NCI-H1417 treated with DMSO at 0.1 percent for 48 hours (cell line): ENCODE results near the gene SLC30A3.

ENCODE experiments used
- DNase-seq: peaks from one replicate; lab custom pipeline; 2025; lab: John Stamatoyannopoulos, UW

SLC30A3 gene

DNA sequence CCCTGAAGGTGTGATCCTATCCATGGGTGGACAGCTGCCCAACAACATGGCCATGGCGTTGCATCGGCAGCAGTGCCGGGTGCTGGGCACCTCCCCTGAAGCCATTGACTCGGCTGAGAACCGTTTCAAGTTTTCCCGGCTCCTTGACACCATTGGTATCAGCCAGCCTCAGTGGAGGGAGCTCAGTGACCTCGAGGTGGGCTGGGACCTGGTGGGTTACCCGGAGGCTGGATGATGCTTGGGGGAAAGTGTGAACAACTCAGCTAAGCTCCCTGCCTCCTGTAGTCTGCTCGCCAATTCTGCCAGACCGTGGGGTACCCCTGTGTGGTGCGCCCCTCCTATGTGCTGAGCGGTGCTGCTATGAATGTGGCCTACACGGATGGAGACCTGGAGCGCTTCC is 29.5 kb downstream of the SLC30A3 start:
- DNase-seq: no peak

DNA sequence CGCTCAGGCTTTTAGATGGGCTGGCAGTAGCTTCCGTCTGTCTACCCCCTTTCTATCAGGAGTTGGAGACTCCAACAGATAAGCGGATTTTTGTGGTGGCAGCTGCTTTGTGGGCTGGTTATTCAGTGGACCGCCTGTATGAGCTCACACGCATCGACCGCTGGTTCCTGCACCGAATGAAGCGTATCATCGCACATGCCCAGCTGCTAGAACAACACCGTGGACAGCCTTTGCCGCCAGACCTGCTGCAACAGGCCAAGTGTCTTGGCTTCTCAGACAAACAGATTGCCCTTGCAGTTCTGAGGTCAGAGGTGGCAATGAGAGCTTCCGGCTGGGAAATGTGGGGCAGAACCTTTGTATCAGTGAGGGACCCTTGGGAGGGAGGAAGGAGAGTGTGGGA is 30.9 kb downstream of the SLC30A3 start:
- DNase-seq: no peak

- DNase-seq: no peak
These were observed 35.3 kb downstream of the SLC30A3 start for GRCh38 chr2:27227501-27227900.

DNA sequence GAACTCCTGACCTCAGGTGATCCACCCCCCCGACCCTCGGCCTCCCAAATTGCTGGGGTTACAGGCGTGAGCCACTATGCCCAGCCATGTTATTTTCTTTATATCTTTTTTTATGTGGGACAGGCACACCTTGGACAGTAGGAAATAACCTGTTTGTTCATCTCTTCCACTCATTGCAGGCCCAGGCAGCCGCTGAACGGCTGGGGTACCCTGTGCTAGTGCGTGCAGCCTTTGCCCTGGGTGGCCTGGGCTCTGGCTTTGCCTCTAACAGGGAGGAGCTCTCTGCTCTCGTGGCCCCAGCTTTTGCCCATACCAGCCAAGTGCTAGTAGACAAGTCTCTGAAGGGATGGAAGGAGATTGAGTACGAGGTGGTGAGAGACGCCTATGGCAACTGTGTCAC is 37.3 kb downstream of the SLC30A3 start:
- DNase-seq: no peak

GRCh38 chr2:27223416-27223815 is 39.4 kb downstream of the SLC30A3 start:
- DNase-seq: no peak

GRCh38 chr2:27222407-27222806 is 40.4 kb downstream of the SLC30A3 start:
- DNase-seq: no peak

DNA sequence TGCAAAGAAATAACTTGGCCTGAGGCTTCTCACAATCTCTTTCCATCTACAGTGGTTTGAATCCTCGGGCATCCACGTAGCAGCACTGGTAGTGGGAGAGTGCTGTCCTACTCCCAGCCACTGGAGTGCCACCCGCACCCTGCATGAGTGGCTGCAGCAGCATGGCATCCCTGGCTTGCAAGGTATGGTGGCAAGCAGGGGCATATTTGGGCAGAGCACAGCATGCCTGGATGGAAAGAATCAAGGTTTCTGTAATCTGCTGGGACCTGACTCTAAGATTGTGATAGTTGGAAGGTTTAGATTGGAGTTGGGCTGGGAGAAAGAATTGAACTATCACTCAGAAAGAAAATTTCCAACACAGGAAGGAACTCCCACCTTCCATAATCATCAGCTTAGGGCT is 41.7 kb downstream of the SLC30A3 start:
- no peak for DNase-seq

DNA sequence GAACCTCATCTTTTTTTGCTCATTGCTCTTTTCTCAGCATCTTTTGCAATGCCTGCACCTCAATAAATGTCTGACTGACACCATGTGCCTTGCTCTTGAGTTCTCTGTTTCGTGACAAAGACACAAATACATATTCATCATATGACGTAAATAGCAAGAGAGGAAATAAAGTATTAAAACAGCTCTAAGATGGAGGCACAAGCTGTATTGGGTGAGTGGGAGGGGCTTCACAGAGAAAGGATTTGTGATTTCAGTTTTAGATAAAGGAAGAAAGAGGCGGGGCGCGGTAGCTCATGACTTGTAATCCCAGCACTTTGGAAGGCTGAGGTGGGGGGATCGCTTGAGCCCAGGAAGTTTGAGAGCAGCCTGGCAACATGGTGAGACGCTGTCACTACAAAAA is 42.8 kb downstream of the SLC30A3 start:
- no peak for DNase-seq

DNA sequence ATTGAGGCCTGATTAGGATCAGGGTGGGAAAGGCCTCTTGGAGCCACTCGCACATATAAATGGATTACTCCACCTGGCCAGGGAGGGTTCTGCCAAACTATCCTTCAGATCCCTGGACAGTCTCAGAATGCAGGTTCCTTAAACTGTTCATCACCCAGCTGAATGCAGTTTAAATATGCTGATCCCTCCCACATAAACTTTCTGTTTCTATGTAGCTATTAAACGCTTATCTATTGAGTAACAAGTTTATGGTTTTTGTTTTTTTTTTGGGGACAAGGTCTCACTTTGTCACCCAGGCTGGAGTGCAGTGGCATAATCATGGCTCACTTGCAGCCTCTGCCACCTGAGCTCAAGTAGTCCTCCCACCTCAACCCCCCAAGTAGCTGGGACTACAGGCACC is 43.8 kb downstream of the SLC30A3 start:
- DNase-seq: no peak

GRCh38 chr2:27218614-27219013 is 44.2 kb downstream of the SLC30A3 start:
- DNase-seq: no peak

DNA sequence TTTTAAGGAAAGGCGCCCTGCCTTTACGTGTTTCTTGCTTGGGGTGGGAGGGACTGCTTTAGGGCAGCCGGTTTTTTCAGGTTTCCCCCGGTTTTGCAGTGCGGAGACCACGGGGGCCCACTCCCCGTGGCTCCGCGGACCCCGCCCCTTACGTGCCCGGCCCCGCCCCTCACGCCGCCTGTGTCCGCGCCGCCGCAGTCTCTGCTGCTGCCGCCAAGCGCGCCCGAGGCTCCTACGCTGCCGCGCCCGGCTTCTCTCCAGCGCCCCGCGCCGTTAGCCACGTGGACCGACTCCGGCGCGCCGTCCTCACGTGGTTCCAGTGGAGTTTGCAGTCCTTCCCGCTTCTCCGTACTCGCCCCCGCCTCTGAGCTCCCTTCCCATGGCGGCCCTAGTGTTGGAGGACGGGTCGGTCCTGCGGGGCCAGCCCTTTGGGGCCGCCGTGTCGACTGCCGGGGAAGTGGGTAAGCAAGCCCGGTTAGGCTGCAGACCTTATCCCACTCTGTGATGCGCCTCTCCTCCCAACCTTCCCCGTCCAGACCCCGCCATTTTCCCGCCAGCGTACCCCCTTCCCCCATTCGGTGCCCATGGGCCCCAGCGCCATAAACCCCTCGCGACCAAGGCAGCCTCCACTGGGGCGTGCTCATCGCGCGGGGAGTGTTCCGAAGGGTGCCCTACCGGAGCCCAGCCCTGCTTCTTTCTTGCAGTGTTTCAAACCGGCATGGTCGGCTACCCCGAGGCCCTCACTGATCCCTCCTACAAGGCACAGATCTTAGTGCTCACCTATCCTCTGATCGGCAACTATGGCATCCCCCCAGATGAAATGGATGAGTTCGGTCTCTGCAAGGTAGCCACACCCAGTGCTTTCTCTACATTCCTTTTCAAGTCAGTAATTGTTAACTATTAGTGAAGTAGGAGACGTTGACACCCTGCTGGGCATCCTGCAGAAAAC is 45.4 kb downstream of the SLC30A3 start, which contains the start of gene CAD:
Gene CAD (plus strand): TSS at position 197 of the 949 bp plus-strand sequence. CDS start 183 bp downstream, at position 380.
- DNase-seq: peak; percentile 76

- DNase-seq: no peak
These were observed 46.3 kb downstream of the SLC30A3 start for GRCh38 chr2:27216416-27217137.

GRCh38 chr2:27214941-27215340 is 47.9 kb downstream of the SLC30A3 start:
- DNase-seq: no peak

GRCh38 chr2:27212626-27213471 is 50.0 kb downstream of the SLC30A3 start:
- DNase-seq: no peak

- peak; percentile 80 for DNase-seq
These were observed 50.8 kb downstream of the SLC30A3 start, which contains the start of the genes ATRAID and SLC5A6 for GRCh38 chr2:27211943-27212625. Gene ATRAID (plus strand): TSS chr2:27212041. CDS start chr2:27212369, 328 bp downstream. Gene SLC5A6 (minus strand): TSS chr2:27212268. CDS start chr2:27207650, 4,618 bp downstream.

DNA sequence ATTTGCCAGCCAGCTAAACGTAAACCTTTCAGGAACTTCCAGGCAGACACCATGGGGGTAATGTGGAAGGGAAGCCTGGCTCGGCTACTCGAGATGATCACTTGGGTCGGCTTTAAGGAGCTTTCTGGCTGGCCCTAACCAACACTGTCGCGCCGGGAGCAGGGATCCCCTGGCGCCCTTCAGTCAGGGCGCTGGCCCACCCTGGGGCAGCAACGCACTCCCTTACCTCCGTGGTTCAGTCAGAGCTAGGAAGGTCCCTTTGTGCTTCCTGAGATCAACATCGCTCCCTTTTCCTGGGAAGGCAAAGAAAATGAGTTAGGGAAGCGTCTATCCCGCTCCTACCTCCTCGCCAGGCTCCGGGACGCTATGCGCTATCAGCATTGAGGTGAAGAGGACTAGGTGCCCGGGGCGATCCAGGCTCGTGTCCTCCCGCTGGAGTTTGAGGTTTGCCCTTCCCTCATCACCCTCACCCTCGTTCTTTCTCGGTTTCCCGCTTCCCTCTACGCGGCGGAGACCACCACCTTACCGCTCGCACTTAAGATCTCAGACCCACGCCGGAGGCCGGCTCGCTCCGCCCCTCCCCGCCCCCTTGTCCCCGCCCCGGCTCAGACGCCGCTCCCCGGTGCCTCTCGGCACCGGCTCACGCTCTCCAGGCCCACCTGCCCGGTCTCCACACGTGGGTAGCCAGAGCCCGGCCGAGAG is 51.5 kb downstream of the SLC30A3 start:
- DNase-seq: no peak

GRCh38 chr2:27209621-27210401 is 53.0 kb downstream of the SLC30A3 start:
- no peak for DNase-seq

DNA sequence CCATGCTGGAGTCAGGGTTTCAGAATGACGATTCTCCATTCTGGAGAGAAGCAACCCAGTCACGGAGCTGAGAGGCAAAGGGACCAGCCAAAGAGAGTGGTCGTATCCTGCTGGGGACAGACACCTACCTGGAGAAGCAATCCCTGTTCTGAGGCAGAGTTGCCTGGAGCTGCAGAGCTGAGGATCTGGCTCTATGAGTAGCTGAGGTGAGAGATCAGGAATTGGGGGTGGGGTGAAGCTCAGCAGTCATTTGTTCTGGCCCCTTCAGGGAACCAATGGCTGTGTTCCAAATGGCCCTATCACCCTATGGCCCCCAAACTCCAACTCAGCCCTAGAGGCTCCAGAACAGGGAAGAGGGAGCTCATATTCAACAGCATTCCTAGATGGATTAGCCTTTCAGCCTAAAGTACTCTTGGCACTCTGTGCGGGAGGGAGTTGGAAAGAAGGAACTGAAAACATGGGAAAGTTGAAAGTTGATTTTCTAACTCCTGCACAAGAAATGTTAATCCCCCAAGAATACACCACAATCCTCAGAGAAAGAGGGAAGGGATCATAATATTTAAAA is 54.3 kb downstream of the SLC30A3 start:
- DNase-seq: no peak

DNA sequence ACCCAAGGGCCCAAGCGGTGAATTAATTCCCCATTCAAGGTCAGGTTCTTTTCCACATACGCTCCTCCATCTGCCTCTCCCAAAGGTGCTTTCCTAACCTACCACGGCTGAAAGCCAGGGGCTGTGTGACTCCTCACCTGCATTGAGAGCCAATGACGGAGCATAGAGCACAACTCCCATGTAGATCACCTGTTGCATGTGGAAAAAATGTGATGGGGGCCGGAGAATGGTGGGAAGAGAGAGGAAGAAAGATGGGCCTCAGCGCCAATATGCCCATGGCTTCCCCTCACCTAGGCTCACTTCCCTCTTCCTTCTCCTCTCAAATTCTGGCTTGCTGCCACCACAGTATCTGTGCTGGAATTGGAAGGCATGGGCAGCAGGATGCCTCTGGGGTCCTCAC is 56.5 kb downstream of the SLC30A3 start:
- DNase-seq: no peak

DNA sequence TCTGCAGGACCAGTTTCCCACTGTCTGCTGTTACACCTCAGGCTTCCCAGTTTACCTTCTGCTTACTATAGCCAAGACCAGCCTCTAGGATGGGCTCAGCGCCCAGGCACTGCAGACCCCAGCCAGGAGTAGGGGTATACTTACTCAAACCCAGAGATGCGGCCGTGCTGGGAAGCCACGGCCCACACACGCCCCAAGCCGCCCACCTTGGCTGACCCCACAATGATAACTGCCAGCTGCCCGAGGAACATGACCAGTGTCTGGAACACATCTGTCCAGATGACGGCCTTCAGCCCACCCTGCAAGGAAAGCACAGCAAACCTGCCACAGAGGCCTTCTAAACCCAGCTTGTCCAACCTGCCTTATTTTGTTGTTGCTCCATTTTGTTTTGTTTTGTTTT is 57.6 kb downstream of the SLC30A3 start:
- DNase-seq: no peak
